Germinal center (tissue), 1 donor: ENCODE results near the gene TACR2.

Source experiments
- DNase-seq: peaks from one replicate; pipeline ENCODE4 v3.0.0; 2012; ENCODE audit warnings: mixed read lengths, low spot score

TACR2 gene

DNA sequence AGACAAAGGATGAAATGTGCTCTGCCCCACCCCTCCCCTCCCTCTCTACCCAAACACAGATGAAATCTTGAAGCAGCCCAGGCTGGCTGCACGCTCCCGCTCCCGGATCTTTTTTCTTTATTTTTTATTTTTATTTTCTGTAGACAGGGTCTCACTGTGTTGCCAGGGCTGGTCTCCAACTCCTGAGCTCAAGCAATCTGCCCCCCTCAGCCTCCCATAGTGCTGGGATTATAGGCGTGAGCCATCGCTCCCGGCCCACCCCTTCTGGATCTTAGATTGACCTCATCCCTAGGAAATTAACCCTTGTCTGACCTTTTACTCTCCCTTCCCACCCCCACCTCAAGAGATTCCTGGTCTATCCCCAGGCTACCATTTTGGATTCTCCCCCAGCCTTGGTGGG, 14.3 kb downstream of the TACR2 start:
- DNase-seq: no peak

DNA sequence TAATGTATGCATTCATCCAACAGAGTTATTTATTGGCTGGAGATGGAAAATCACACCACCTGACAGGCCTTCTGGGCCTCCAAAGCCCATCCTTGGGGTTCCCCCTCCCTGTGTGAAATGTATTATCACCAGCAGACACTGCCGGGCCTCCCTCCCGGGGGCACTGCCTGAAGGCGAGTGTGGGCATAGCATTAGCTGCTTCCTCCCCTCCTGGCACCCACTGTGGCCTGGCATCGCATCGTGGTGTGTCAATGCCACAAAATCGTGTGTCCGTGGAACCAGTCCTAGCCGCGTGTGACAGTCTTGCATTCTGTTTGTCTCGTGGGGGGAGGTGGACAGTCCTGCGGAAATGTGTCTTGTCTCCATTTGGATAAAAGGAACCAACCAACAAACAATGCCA, 15.3 kb downstream of the TACR2 start:
- DNase-seq: no peak

DNA sequence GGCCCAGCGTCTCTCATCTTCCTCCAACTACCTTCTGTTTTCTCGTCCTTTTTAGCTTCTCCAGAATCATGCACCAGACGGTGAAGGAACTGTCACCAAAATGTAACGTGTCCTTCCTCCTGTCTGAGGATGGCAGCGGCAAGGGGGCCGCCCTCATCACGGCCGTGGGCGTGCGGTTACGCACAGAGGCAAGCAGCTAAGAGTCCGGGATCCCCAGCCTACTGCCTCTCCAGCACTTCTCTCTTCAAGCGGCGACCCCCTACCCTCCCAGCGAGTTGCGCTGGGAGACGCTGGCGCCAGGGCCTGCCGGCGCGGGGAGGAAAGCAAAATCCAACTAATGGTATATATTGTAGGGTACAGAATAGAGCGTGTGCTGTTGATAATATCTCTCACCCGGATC, 15.8 kb downstream of the TACR2 start:
- DNase-seq: no peak

DNA sequence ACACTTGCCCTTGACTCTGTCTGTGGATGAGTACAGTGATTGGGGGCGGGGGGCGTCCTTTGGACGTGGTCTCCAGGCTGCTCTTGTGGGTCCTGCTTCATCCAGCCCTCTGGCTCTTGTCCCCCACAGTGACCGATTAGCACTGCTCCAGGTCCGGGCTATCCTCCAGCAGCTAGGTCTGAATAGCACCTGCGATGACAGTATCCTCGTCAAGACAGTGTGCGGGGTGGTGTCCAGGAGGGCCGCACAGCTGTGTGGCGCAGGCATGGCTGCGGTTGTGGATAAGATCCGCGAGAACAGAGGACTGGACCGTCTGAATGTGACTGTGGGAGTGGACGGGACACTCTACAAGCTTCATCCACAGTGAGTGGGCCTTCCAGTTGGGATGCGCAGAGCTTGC, 18.3 kb downstream of the TACR2 start:
- DNase-seq: no peak

DNA sequence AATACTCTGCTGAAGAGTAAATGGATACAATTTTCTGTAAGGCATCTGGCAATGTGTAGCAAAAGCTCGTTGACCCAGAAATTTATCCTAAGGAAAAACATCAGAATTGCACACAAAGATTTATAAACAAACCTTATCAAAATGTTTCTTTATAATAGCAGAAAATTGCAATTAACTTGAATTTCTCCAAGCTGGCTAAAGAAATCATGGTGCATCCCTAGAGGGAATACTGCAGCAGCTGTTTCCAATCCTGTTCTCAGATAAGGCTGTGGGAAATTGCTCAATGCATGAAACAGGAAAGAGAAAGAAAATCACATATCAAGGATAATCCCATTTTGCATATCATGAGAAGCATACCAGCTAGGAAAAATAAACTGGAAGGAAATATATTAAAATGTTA, 18.7 kb downstream of the TACR2 start:
- DNase-seq: no peak

DNA sequence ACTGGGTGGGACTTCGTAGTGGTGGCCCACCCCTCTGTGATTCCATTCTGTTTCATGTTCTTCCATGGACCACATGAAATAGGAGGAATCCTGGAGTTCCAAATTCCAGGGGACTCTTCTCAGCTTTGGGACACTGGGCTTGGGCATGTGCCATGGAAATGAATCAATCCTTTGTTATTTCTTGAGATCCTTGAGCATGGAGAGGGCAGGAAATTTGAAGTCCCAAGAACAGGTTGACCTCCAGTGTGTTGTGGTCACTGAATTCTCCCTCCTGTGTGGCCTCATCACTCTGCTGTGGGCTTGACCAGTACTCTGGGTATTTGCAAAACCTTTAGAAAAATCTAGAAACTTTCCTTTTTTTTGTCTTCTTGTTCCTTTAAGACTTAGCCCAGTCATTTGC, 22.7 kb downstream of the TACR2 start:
- DNase-seq: no peak

DNA sequence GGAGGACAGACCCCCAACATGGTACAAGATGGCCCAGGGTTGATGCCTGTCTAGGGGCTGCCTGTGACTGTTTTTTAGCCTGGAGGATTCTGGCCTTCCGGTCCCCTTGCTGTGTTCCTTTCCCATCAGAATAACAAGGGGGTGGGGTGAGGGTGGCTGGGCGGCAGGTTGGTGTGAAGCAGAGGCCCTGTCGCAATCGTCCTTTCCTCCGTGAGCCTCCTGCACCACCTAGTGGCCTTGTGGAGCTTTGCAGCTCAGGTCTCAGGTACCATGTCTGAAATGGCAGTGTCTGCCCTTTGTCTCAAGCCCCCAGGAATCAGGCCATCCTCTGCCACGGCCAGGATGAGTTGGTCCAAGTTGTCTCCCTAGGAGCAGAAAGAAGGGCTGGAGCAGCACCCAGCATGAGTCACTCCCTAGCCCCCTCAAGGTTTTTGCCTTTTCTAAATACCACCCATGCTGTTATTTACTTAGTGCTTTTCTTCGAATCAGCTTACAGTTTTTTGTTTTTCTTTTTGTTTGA, 24.2 kb downstream of the TACR2 start:
- peak; percentile 86 for DNase-seq

DNA sequence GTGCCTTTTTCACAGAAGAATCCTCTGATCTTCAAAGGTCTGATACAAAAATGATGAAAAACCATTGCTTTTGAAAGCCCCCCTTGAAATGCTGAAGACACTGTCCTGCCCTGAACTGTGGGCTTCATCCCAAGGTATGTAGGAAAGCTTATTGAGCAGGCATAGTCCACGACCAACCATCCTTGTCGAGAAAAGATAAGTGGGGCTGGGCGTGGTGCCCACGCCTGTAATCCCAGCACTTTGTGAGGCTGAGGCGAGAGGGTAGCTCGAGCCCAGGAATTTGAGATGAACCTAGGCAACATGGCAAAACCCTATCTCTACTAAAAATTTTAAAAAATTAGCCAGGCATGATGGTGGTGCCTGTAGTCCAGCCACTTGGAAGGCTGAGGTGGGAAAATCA, 25.6 kb downstream of the TACR2 start:
- DNase-seq: no peak

DNA sequence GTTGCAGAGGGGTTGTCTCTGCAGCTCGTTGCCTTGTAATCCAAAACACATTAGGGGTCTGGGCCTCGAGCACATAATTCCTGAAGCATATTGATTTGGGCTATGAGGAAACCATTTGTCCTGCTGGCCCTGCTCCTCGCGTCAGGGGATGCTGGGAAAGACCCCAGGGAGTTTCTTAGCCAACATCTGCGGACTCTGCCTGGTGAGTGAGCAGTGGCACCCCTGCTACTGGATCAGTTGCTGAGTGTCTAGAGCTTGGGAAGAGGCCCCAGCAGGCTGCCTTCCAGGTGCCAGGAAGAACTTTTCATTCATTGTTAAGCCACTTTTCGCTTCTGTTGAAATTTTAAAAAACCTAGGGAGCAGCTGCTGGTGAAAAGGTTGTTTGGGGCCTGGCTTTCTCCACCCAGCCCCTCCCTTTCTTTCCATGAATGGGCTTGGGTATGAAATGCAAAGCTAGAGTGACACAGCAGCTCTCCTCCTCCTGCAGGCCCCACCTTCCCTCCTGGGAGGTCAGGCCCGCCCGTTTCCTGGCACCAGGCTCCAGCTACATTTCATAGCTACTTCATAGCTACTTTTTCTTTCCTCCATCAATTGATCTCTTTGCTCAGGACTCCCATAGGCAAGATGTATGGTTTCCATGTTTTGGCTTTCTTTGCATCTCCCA, 26.8 kb downstream of the TACR2 start:
- no peak for DNase-seq

DNA sequence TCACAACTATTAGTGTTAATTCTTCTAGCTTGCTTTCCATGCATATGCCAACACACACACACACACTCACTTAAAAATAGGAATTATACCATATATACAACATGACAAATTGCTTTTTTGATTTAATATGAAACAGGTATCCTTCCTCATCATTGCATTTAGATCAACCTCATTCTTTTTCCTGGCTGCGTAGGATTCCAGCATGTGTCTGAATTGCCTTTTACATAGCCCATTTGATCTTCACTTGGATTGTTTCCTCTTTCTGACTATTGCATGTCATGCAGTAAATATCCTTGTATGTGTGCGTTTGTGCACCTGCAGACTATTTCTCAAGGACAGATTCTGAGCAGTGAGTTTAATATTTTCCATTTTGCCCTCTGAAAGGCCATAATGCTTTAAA, 28.2 kb downstream of the TACR2 start:
- DNase-seq: no peak

DNA sequence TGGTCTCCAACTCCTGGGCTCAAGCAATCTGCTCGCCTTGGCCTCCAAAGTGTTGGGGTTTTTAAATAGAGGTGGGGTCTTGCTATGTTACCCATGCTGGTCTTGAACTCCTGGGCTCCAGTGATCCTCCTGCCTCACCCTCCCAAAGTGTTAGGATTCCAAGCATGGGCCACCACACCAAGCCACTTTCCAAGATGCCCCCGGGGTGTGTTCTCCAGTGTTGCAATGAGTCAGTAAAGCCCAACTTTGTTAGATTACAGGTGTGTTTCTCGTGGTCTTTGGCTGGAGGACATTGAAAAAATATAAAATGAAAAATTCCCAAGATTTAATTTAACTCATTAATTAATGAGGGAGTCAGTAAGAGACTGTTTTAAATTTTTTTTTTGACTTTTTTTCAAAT, 29.2 kb downstream of the TACR2 start:
- DNase-seq: no peak

DNA sequence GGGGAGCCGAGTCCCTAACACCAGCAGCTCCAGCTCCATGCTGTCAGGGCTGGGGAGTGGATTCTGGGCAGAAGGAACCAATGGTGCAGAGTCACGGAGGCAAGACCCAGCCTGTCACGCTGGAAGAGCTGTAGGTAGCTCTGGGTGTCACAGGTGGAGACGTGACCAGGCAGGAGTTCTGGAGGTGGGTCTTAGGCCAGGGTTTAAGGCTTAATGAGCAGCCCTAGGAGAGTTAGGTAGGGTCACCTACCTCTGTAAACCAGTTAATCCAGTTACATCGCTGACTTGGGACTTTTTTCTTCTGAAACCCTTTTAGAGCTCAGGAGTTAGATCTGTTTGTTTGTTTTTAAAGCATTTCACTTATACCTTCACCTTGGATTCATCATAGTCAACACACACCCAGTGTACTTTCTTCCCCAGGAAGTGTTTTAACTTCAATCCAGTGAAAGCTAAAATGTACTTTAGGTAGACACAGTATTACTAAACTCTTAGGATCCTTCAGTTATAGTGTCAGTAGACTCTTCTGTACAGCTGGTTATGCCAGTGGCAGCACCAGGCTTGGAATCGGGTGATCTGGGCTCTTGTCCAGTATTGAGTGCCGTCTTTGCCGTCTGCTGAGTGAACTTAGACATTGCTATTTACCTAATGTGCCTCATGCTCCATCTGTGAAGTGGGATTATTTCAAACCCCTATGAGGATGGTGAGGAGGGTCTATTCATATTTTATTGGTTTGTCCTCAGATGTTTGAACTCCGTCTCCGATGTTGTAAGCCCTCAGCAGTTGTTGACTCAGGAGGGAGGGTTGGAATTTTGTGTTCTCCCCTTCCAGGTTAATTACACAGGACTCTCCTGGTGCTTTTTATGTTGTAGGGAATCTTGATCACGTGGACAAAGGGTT, 31.0 kb downstream of the TACR2 start:
- DNase-seq: no peak

DNA sequence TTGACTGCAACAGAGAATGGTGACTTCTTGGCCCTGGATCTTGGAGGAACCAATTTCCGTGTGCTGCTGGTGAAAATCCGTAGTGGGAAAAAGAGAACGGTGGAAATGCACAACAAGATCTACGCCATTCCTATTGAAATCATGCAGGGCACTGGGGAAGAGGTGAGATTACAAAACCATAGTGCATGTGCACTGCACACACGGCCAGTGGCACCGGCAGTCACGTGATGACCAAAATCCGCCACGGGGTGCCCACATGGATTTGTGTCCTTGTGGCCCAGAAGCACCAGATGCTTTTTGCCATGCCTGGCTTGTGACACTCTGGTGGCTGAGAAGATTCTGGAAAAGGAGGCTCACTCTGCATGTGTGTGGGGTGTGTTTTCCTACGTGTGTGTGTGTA, 32.4 kb downstream of the TACR2 start:
- DNase-seq: no peak

DNA sequence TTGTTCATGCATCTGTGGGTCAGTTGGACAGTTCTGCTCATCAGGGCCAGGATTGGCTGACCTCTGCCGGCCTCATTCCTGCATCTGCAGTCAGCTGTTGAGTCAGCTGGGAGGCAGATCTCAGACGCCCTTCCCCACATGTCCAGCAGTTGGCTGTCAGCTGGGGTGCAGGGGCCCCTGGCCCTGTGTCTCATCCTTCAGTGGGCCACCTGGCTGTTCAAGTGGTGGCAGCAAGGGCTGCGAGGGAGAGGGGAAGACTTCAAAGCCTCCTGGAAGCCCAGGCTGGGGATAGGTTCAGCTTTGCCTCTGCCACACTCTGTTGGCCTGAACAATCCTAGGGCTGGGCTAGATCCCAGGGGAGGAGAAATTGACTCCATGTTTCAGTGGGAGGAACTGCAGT, 33.2 kb downstream of the TACR2 start:
- no peak for DNase-seq

DNA sequence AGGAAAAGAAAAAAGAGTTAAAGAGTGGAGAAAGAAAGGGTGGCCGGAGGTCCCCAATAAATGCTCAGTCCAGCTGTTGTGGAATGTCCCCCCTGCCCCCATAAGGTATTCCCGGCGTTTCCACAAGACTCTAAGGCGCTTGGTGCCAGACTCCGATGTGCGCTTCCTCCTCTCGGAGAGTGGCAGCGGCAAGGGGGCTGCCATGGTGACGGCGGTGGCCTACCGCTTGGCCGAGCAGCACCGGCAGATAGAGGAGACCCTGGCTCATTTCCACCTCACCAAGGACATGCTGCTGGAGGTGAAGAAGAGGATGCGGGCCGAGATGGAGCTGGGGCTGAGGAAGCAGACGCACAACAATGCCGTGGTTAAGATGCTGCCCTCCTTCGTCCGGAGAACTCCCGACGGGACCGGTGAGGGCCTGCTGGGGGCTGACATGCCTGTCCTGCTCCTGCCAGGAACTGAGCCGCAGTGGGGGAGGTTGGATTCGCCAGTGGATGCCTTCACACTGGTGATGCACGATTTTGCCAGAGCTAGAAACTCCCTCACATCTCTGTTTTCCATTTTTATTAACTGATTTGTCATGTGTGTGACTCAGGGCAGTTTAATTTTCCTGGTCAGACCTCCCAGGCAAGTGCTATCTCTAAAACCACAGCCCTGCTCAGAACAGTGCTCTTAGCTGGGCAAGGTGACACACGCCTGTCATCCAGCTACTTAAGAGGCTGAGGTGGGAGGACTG, 34.2 kb downstream of the TACR2 start:
- DNase-seq: no peak

DNA sequence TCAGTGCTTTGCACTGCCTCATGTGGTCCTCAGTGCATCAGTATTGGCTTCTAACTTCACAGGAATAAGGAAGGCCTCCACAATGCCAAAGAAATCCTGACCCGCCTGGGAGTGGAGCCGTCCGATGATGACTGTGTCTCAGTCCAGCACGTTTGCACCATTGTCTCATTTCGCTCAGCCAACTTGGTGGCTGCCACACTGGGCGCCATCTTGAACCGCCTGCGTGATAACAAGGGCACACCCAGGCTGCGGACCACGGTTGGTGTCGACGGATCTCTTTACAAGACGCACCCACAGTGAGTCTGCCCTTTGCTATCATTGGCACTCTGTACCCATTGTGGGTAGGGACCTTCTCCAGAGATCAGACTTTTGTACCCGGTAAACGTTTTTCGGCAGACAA, 36.9 kb downstream of the TACR2 start:
- DNase-seq: no peak

DNA sequence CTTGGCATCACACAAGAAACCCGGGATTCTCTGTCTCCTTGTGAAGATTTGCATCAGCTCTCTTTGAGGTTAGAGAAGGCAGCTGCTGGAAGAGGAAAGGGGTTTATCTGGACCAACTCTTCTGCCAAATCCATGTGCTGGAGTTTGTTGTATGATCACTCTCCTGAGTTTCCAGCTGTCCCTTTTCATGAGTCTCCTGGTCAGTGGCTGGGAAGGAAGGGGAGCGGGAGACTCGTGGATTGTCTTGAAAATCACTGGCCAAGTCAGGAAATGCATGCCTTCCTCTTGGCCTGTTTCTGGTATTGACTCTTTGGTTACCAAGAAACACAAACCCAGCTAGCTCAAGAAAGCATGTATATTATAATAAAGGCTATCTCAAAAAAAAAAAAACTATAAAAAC, 38.8 kb downstream of the TACR2 start:
- DNase-seq: no peak

DNA sequence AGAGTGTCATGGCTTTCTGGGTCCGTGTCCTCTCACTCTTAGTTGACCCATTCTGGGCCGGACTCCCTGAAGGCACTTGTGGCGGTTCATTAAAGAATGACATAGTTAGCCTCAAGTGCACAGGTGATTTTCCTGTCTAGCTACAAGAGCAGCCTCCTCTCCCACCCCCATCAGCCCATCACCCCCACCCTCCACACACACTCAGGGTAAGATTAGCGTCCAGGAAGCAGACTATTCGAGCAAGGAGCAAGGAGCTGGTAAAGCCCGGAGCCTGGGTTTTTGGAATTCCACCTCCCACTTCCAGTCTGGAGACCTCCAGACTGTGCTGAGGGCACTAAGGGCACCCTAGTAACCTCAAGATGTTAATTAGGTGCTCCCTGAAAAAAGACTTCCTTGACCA, 39.5 kb downstream of the TACR2 start:
- DNase-seq: no peak

DNA sequence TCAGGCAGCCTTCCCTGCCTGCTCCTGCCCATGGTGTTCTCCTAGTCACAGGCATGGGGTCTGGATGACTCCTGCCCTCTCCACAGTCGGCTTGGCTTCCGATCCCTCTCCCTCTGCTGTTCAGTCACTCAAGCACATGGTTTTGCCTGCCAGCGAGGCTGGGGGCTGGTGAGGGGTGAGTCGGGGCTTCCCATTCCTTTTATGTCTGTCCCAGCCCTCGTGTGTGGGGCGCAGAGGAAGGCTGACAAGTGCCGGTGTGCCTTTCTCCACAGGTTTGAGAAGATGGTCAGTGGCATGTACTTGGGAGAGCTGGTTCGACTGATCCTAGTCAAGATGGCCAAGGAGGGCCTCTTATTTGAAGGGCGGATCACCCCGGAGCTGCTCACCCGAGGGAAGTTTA, 40.1 kb downstream of the TACR2 start:
- DNase-seq: no peak

DNA sequence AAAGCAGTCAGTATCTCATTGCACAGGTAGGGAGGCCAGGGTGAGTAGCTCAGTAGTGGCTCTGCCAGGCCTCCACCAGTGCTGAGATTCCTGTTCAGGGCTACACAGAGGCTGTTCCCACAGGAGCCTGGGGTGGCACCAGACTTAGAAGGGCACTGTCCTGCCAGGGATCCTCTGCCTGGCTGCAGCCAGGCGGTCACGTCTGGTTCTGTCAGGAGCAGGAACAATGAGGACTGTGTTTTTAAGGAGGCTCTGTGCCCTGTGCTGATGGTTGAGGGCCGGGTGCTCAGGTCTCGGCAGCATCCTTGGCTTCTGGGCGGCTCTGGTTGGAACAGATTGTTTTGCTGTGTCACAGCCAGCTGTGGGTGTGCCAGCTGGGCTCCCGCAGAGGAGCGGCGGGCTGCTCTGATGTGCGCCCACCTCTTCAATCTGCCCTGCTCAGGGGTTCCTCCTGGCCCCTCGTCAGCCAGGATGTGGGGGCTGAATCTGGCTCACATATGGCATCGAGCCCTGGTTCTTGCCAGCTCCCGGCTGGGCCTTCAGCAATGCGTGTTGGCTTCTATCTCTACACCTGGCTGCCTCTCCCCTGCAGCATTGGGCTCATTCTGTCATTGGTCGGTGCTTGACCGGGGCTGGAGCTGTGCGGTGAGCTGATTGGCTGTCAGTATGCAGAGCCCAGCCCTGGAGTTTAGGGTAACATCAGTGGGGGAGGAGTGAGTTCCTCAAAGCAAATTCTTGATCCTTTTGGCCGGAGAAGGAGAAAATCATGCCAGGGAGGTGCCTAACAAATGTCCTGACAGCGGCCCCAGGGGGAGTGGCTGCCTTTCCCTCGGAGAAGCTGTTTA, 41.2 kb downstream of the TACR2 start:
- DNase-seq: no peak

DNA sequence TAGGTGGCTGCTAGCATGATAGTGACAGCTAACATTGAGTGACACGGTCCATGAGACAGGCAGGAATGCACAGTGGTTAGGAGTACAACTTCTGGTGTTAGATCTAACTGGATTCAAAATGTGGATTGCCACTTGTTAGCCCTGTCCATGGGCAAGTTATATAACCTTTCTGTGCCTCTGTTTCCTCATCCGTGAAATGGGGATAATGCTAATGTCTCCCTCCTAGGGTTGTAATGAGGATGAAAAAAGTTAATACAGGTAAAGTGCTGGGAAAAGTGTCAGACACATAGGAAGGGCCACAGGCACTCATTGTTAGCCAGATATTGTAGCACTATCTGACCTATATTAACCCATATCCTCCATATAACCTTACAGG, 41.8 kb downstream of the TACR2 start:
- DNase-seq: no peak

DNA sequence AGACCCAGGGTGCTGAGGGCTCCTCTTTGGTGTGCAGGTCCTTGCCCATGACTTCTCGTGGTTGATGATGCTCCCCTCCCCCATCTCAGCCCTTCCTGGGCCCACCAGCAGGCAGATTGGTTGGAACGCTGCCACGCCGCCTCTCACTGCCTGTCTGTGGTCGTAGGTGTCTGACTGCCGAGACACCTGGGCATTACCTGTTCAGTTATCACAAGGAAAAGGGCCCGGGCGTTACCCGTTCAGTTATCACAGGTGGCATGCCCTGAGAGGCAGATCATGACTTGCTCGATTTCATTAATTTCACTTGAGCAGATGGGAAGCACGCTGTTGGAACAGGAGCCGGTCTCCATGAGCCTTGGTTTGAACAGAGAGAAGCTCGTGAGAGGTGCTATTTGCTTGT, 42.5 kb downstream of the TACR2 start:
- DNase-seq: no peak
